Tibial artery (tissue), 4 donors: ENCODE data around the gene GSDME.

ENCODE experiments used
- DNase-seq, 2 donors: peaks; one replicate each; pipeline ENCODE4 v3.0.0-alpha.2; 2019
- H3K27ac ChIP-seq, 2 donors: fragments of 200-600 bp; sonication (generic) in 1 of 2; 1 replicate in 1 of 2; 2 replicates in 1 of 2; pipeline ENCODE4 v1.5.1; 2018 to 2019; ENCODE audit warnings: mild to moderate bottlenecking in 1 of 2
- H3K27me3 ChIP-seq, 2 donors: fragments of 200-600 bp; sonication (generic) in 1 of 2; one replicate each; pipeline versions ENCODE4 v1.5.1 to v1.6.0; 2016 to 2019
- H3K36me3 ChIP-seq, 3 donors: fragments of 200-600 bp; sonication (generic) in 2 of 3; one replicate each; pipeline ENCODE4 v1.5.1; 2016 to 2019; ENCODE audit warnings: mild to moderate bottlenecking in 2 of 3
- H3K4me1 ChIP-seq, 4 donors: fragments of 200-600 bp; sonication (generic) in 2 of 4; 1 replicate in 3 of 4; 2 replicates in 1 of 4; pipeline ENCODE4 v1.5.1; 2016 to 2019
- H3K4me3 ChIP-seq, 2 donors: fragments of 200-600 bp; sonication (generic) in 1 of 2; 1 replicate in 1 of 2; 2 replicates in 1 of 2; pipeline ENCODE4 v1.5.1; 2018 to 2019; ENCODE audit warnings: mild to moderate bottlenecking in 2 of 2
- H3K9me3 ChIP-seq, 3 donors: fragments of 200-600 bp; sonication (generic) in 1 of 3; one replicate each; pipeline ENCODE4 v1.5.1; 2016 to 2019
- CTCF ChIP-seq, 2 experiments: fragments of 200-600 bp in 1 of 2; fragments of 450-650 bp in 1 of 2; IDR thresholded peaks; one replicate each; pipeline ENCODE4 v1.5.1; 2017 to 2019; ENCODE audit warnings: antibody characterized with exemption in 2 of 2, mild to moderate bottlenecking in 1 of 2, moderate library complexity in 1 of 2
- intact Hi-C: fragments of 100-400 bp; cut with DNase I; formaldehyde crosslinking; loops from one replicate; pipeline ENCODE4 v1.15.0; 2023; ENCODE audit warnings: low total_unique reads

The GSDME gene

GRCh38 chr7:24707988-24708615 is 49.2 kb downstream of the GSDME start:
- Histone ChIP-seq H3K27ac (no peak overlapping the region), H3K4me3 (no peak overlapping the region), H3K27me3 (no peaks in the 10 kb centered on the region), H3K36me3 (peaks cover 0 to 21% (median 0%) of the 10 kb centered on the region in 3 donors), H3K9me3 (no peaks in the 10 kb centered on the region), H3K4me1 (peaks cover 0 to 16% (median 1%) of the 10 kb centered on the region in 4 donors)
- DNase-seq: no peak
- intact Hi-C loops: no loop called here
- no peak for TF ChIP-seq CTCF (IDR thresholded peaks at IDR 0.05)

DNA sequence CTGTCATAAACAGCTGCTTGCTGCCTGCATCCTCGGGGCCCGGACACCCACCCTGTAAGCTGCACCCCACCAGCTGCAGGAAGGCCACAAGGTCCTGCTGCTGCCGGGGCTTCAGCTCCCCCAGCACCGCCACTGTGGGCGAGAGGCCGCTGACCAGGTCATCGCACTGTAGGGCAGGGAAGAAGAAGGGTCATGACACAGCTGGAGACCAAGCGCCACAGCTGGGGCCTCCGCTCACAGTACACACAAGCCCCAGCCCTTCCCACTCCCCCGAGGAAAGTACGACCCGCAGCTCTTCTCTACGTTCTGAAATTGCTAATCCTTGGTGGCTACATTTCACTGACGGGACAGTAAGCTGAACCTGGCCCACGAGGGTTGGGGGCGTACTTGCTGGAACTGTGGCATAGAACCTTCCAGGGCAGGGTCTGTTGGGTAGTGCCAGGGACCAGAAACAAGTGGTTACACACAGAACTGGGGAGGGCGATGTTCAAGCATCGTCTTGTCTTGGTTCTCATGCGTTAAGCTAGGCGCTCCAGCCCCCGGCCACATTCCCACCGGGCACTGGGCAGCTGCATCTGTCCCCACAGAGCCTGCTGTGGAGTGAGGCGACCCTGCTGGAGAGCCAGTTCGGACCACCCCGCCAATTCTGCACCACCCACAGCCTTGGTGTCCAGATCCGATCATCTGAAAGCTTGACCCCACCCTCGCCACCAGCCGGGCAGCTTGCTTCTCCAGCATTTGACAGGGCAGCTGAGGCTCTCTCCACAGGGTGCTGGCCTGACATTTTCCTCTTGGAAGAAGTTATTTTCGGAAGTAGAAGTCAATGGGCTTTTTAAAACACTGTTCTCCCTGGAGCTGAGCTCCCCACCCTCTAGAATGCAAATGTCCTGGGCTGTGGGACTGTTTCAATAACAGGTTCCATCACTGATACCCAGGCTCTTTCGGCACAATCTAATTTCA is 50.8 kb downstream of the GSDME start:
- no peak for TF ChIP-seq CTCF (IDR thresholded peaks at IDR 0.05)
- DNase-seq: no peak
- Histone ChIP-seq H3K36me3 (peaks cover 0 to 21% (median 0%) of the 10 kb centered on the region in 3 donors), H3K9me3 (no peaks in the 10 kb centered on the region), H3K4me3 (no peak overlapping the region), H3K27ac (no peak overlapping the region), H3K4me1 (peaks cover 0 to 31% (median 10%) of the 10 kb centered on the region in 4 donors), H3K27me3 (no peaks in the 10 kb centered on the region)
- intact Hi-C loops: no loop called here

DNA sequence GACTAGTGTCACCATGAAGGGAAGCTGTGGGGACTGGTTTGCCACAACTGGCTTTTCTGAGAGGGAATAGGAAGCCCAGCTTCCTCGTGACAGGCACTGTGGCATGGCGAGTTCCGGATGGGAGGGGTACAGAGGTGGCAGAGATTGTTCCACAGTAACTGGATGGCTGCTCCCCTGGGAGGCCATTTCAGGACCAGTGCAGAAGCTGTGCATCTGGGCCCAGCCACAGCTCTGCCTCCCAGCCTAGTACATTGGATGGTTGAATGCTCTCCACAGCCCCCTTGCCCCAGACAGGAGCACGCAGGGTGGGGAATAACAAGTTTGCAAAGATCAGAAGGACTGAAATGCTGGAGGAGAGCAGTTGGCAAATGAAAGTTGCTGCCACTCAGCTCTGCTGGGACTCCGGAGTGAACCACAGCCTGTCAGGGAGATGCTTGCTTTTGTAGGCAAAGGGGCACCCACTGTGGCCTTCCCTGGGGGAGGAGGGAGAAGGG is 51.8 kb downstream of the GSDME start:
- H3K27ac ChIP-seq: no peak overlapping the region
- DNase-seq: no peak
- no peaks in the 10 kb centered on the region for H3K9me3 ChIP-seq
- peaks cover 0 to 21% (median 0%) of the 10 kb centered on the region in 3 donors for H3K36me3 ChIP-seq
- intact Hi-C loops: no loop called here
- TF ChIP-seq CTCF (IDR thresholded peaks at IDR 0.05): no peak
- H3K4me1 ChIP-seq: peaks cover 0 to 33% (median 13%) of the 10 kb centered on the region in 4 donors
- H3K4me3 ChIP-seq: no peak overlapping the region
- no peaks in the 10 kb centered on the region for H3K27me3 ChIP-seq

DNA sequence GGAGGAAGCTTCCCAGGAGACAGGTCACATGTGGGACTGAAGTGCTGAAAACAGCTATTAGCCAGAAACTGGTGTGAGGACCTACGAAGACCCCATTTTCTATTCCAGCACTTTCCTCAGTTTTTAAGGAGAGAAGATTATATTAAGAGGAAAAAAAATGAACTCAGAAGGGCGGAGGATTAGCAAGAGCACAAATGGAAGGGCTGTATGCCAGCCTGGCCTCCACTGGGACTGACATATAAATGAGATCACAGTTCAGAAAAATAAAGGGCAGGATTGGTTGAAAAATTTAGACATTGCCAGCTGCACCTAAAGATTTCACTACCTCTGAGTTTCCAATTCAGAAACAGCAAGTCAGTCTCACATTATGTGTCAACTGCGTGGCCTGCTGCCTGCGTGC is 53.0 kb downstream of the GSDME start:
- no peak overlapping the region for H3K27ac ChIP-seq
- intact Hi-C loops: no loop called here

GRCh38 chr7:24703296-24703695 is 54.0 kb downstream of the GSDME start:
- Histone ChIP-seq H3K9me3 (no peaks in the 10 kb centered on the region), H3K4me3 (no peak overlapping the region), H3K27me3 (no peaks in the 10 kb centered on the region), H3K4me1 (peaks cover 0 to 33% (median 13%) of the 10 kb centered on the region in 4 donors), H3K27ac (no peak overlapping the region), H3K36me3 (peaks cover 0 to 12% (median 0%) of the 10 kb centered on the region in 3 donors)
- no peak for TF ChIP-seq CTCF (IDR thresholded peaks at IDR 0.05)
- intact Hi-C loops: no loop called here
- no peak for DNase-seq

More for the DNA sequence above, 53.0 kb downstream of the GSDME start:
- Histone ChIP-seq H3K36me3 (peaks cover 0 to 12% (median 0%) of the 10 kb centered on the region in 3 donors), H3K27me3 (no peaks in the 10 kb centered on the region), H3K4me1 (peaks cover 0 to 33% (median 13%) of the 10 kb centered on the region in 4 donors), H3K4me3 (no peak overlapping the region), H3K9me3 (no peaks in the 10 kb centered on the region)
- no peak for TF ChIP-seq CTCF (IDR thresholded peaks at IDR 0.05)
- DNase-seq: no peak
